H1 (cell line): Measurements from ENCODE around the gene PLBD2. TPM values are rescaled to one million over a fixed set of nuclear protein-coding genes. Genes with fewer than 3 reads are reported as not detected.

ENCODE experiments used
- CTCF ChIA-PET: fragments of 300-600 bp; sonication (Branson Sonifier 250); formaldehyde crosslinking; loops from one replicate; lab custom pipeline; 2021; ENCODE audit not compliant: partially characterized antibody; lab: Charles Lee
- POLR2A ChIA-PET: fragments of 300-600 bp; sonication (Branson Sonifier 250); formaldehyde crosslinking; loops from one replicate; lab custom pipeline; 2021; ENCODE audit warnings: inconsistent platforms; ENCODE audit not compliant: partially characterized antibody; lab: Charles Lee
- DNase-seq, 2 experiments: peaks; one replicate each; pipeline versions ENCODE4 v3.0.0 to v3.0.0-alpha.2; 2010 to 2022; ENCODE audit warnings: low spot score in 2 of 2, low read depth in 1 of 2, mixed read lengths in 1 of 2
- FAIRE-seq: peaks from 2 replicates; lab custom pipeline; 2011; peaks lifted over from hg19 to GRCh38; lab: Jason Lieb, UNC
- H2AFZ ChIP-seq: 2 replicates; pipeline ENCODE4 v1.8.1; 2012; ENCODE audit warnings: low read length, inconsistent platforms
- H2AK5ac ChIP-seq: 2 replicates; pipeline ENCODE4 v1.6.1; 2013; ENCODE audit warnings: low read depth, low read length
- H2BK120ac ChIP-seq: replicated peaks from 2 replicates; pipeline ENCODE3; 2013; ENCODE audit warnings: low read depth, low read length, inconsistent platforms
- H2BK12ac ChIP-seq: 2 replicates; pipeline ENCODE4 v1.6.1; 2013; ENCODE audit warnings: low read depth, low read length
- H2BK15ac ChIP-seq: 2 replicates; pipeline ENCODE4 v1.6.1; 2013; ENCODE audit warnings: low read length
- H2BK20ac ChIP-seq: 2 replicates; pipeline ENCODE4 v1.6.1; 2013; ENCODE audit warnings: low read length
- H2BK5ac ChIP-seq: 2 replicates; pipeline ENCODE4 v1.6.1; 2013; ENCODE audit warnings: low read depth, low read length
- H3K14ac ChIP-seq: 2 replicates; pipeline ENCODE4 v1.6.1; 2013; ENCODE audit warnings: inconsistent platforms; ENCODE audit not compliant: insufficient read length
- H3K18ac ChIP-seq: 2 replicates; pipeline ENCODE4 v1.6.1; 2013; ENCODE audit warnings: low read length; ENCODE audit errors: extremely low read depth
- H3K23ac ChIP-seq: 2 replicates; pipeline ENCODE4 v1.6.1; 2013; ENCODE audit warnings: inconsistent platforms; ENCODE audit not compliant: insufficient read length
- H3K23me2 ChIP-seq: 2 replicates; pipeline ENCODE4 v1.6.1; 2013; ENCODE audit warnings: low read depth, low read length
- H3K27ac ChIP-seq: 2 replicates; pipeline ENCODE4 v1.6.1; 2011; ENCODE audit warnings: low read depth, low read length, inconsistent platforms
- H3K27me3 ChIP-seq, 4 experiments: replicated peaks in 1 of 4; 1 replicate in 1 of 4; 2 replicates in 3 of 4; pipeline versions ENCODE4 v1.6.1 to v1.8.1; 2011 to 2013; ENCODE audit warnings: low read length in 3 of 4, mild to moderate bottlenecking in 3 of 4, inconsistent platforms in 2 of 4, mixed read lengths in 2 of 4, moderate library complexity in 1 of 4; ENCODE audit not compliant: control insufficient read depth in 3 of 4, insufficient read depth in 3 of 4; ENCODE audit errors: extremely low read depth in 1 of 4
- H3K36me3 ChIP-seq, 4 experiments: 2 replicates each; pipeline versions ENCODE4 v1.6.1 to v1.8.1; 2011 to 2013; ENCODE audit warnings: mild to moderate bottlenecking in 4 of 4, low read length in 3 of 4, moderate library complexity in 2 of 4, control low read depth in 1 of 4, inconsistent platforms in 1 of 4; ENCODE audit not compliant: insufficient read depth in 4 of 4, control insufficient read depth in 2 of 4
- H3K4ac ChIP-seq: replicated peaks from 2 replicates; pipeline ENCODE3; 2013; ENCODE audit warnings: low read length, low read depth, mixed read lengths, inconsistent platforms; ENCODE audit not compliant: insufficient read length
- H3K4me1 ChIP-seq, 4 experiments: replicated peaks in 1 of 4; 1 replicate in 1 of 4; 2 replicates in 3 of 4; pipeline versions ENCODE4 v1.6.1 to v1.8.1; 2011 to 2013; ENCODE audit warnings: low read length in 3 of 4, inconsistent platforms in 2 of 4, mixed read lengths in 1 of 4; ENCODE audit not compliant: insufficient read depth in 4 of 4, control insufficient read depth in 3 of 4
- H3K4me2 ChIP-seq, 2 experiments: 2 replicates each; pipeline versions ENCODE4 v1.6.1 to v1.8.1; 2011 to 2013; ENCODE audit warnings: low read depth in 2 of 2, low read length in 2 of 2, control low read depth in 1 of 2, inconsistent platforms in 1 of 2, mild to moderate bottlenecking in 1 of 2; ENCODE audit not compliant: insufficient read depth in 1 of 2
- H3K4me3 ChIP-seq, 4 experiments: fragments of 200-600, 300-600 bp in 1 of 4; sonication (generic), shearing (Covaris generic), sonication (Bioruptor Twin) in 1 of 4; 2 replicates each; pipeline versions ENCODE4 v1.5.1 to v1.8.1; 2011 to 2016; ENCODE audit warnings: low read length in 4 of 4, low read depth in 3 of 4, control low read depth in 2 of 4, inconsistent platforms in 2 of 4, mild to moderate bottlenecking in 2 of 4, mixed read lengths in 1 of 4, moderate library complexity in 1 of 4; ENCODE audit not compliant: insufficient read depth in 2 of 4; ENCODE audit errors: extremely low read depth in 1 of 4
- H3K56ac ChIP-seq: replicated peaks from 2 replicates; pipeline ENCODE3; 2013; ENCODE audit warnings: low read depth, mild to moderate bottlenecking, mixed read lengths, low read length, inconsistent platforms; ENCODE audit not compliant: insufficient read length
- H3K79me1 ChIP-seq: 2 replicates; pipeline ENCODE4 v1.6.1; 2013; ENCODE audit warnings: low read depth, low read length, control low read depth
- H3K79me2 ChIP-seq, 2 experiments: 2 replicates each; pipeline versions ENCODE4 v1.6.1 to v1.8.1; 2012 to 2013; ENCODE audit warnings: low read length in 2 of 2, mild to moderate bottlenecking in 2 of 2, inconsistent platforms in 1 of 2; ENCODE audit not compliant: insufficient read depth in 2 of 2, control insufficient read depth in 1 of 2
- H3K9ac ChIP-seq, 4 experiments: replicated peaks in 1 of 4; 1 replicate in 1 of 4; 2 replicates in 3 of 4; pipeline versions ENCODE4 v1.6.1 to v1.8.1; 2011 to 2013; ENCODE audit warnings: low read depth in 3 of 4, low read length in 3 of 4, control low read depth in 2 of 4, mild to moderate bottlenecking in 2 of 4, moderate library complexity in 2 of 4, inconsistent platforms in 1 of 4; ENCODE audit errors: extremely low read depth in 1 of 4
- H3K9me3 ChIP-seq, 2 experiments: 2 replicates each; pipeline versions ENCODE4 v1.6.1 to v1.8.1; 2012 to 2013; ENCODE audit warnings: mild to moderate bottlenecking in 2 of 2, moderate library complexity in 2 of 2, control low read depth in 1 of 2, inconsistent platforms in 1 of 2, low read depth in 1 of 2, low read length in 1 of 2, mixed read lengths in 1 of 2; ENCODE audit not compliant: insufficient read depth in 2 of 2
- H4K20me1 ChIP-seq, 2 experiments: replicated peaks in 1 of 2; 2 replicates each; pipeline versions ENCODE3 to v1.8.1; 2011 to 2013; ENCODE audit warnings: inconsistent platforms in 2 of 2, low read length in 2 of 2, mild to moderate bottlenecking in 1 of 2; ENCODE audit not compliant: insufficient read depth in 2 of 2, control insufficient read depth in 1 of 2
- H4K5ac ChIP-seq: 2 replicates; pipeline ENCODE4 v1.6.1; 2013; ENCODE audit warnings: low read length, low read depth, mixed read lengths, inconsistent platforms; ENCODE audit not compliant: insufficient read length
- H4K8ac ChIP-seq: 2 replicates; pipeline ENCODE4 v1.8.0; 2013; ENCODE audit warnings: mild to moderate bottlenecking, moderate library complexity, low read length, inconsistent platforms; ENCODE audit not compliant: insufficient read depth; ENCODE audit errors: extremely low read depth
- H4K91ac ChIP-seq: replicated peaks from 2 replicates; pipeline ENCODE3; 2013; ENCODE audit warnings: low read length, mixed read lengths, inconsistent platforms; ENCODE audit not compliant: insufficient read length
- CTCF ChIP-seq, 3 experiments: IDR thresholded peaks; 1 replicate in 2 of 3; 2 replicates in 1 of 3; pipeline versions ENCODE4 v1.5.1 to v1.6.1; 2011; ENCODE audit warnings: low read length in 3 of 3, mild to moderate bottlenecking in 3 of 3, inconsistent platforms in 2 of 3, low read depth in 1 of 3, moderate library complexity in 1 of 3; ENCODE audit not compliant: insufficient read depth in 1 of 3; ENCODE audit errors: control extremely low read depth in 1 of 3
- GABPA ChIP-seq: IDR thresholded peaks from 2 replicates; pipeline ENCODE4 v1.6.1; 2011; ENCODE audit warnings: mild to moderate bottlenecking, low read length, moderate library complexity, borderline replicate concordance; ENCODE audit not compliant: insufficient read depth
- MAFK ChIP-seq: IDR thresholded peaks from 2 replicates; pipeline ENCODE4 v1.6.1; 2012; ENCODE audit warnings: low read depth, mild to moderate bottlenecking, improper control_type of control experiment, low read length
- PHF8 ChIP-seq: fragments of 200-600 bp; sonication (generic); conservative IDR thresholded peaks from 2 replicates; pipeline ENCODE4 v1.7.1; 2012; ENCODE audit warnings: low read depth, mild to moderate bottlenecking, inconsistent platforms, low read length, moderate library complexity
- RBBP5 ChIP-seq: IDR thresholded peaks from 2 replicates; pipeline ENCODE4 v1.7.1; 2012; ENCODE audit warnings: low read depth, mild to moderate bottlenecking, inconsistent platforms, low read length, moderate library complexity, borderline replicate concordance
- SP1 ChIP-seq: IDR thresholded peaks from 2 replicates; pipeline ENCODE4 v1.6.1; 2011; ENCODE audit warnings: low read depth, low read length
- TCF12 ChIP-seq: IDR thresholded peaks from 2 replicates; pipeline ENCODE4 v1.6.1; 2011; ENCODE audit warnings: low read depth, mild to moderate bottlenecking, low read length
- USF2 ChIP-seq: IDR thresholded peaks from 2 replicates; pipeline ENCODE4 v1.6.1; 2011; ENCODE audit warnings: low read length, improper control_type of control experiment
- YY1 ChIP-seq: IDR thresholded peaks from 2 replicates; pipeline ENCODE4 v1.6.1; 2011; ENCODE audit warnings: low read depth, mild to moderate bottlenecking, low read length
- WGBS, 2 experiments: shearing (Covaris generic) in 1 of 2; methylation state at CpG; one replicate each; pipeline versions ENCODE4 v1.1.6 to v1.1.7; 2013 to 2015; ENCODE audit warnings: low lambda C conversion rate in 2 of 2, mixed read lengths in 2 of 2, inconsistent platforms in 1 of 2, low coverage in 1 of 2, missing lambda C conversion rate in 1 of 2; ENCODE audit not compliant: insufficient replicate concordance in 2 of 2, insufficient coverage in 1 of 2, insufficient read length in 1 of 2; ENCODE audit errors: extremely low coverage in 1 of 2, missing lambda C conversion rate in 1 of 2; 5-methylcytosine and 5-hydroxymethylcytosine counted together
- polyA plus RNA-seq, 7 experiments: library from polyadenylated mRNA; depleted of rRNA in 3 of 7; stranded (reverse) in 5 of 7; unstranded in 2 of 7; fragments of >200 nt in 5 of 7; fragments of 200-250 nt in 2 of 7; gene quantifications; 1 replicate in 5 of 7; 2 replicates in 1 of 7; 4 replicates in 1 of 7; pipeline versions ENCODE4 v1.2.1 to v1.2.3, GENCODE V29; 2011 to 2013; ENCODE audit warnings: missing spikeins in 2 of 7, mixed read lengths in 2 of 7
- total RNA-seq: library from RNA; stranded (reverse); fragmentation: NEBNext Ultra II Directional; extraction: Animal tissue kit (Norgen Biotek cat#: 25700); gene quantifications from 2 replicates; pipeline ENCODE4 v1.2.1, GENCODE V29; 2021

The PLBD2 gene
- total and polyA plus RNA-seq, 2 of the 8 experiments (the other 6 are each of a cell fraction or from before 2014, with no cell fraction given), result 16.8 to 33.5 TPM

GRCh38 chr12:113385282-113385882, 27.0 kb downstream of the PLBD2 start:
- Histone ChIP-seq H3K27ac (no peak overlapping the region), H3K9me3 (no peaks in the 10 kb centered on the region), H2BK12ac (no peak overlapping the region), H4K8ac (no peak overlapping the region), H3K27me3 (no peaks in the 10 kb centered on the region), H3K79me2 (no peaks in the 10 kb centered on the region), H3K18ac (no peak overlapping the region), H3K56ac (no peak overlapping the region), H3K23ac (no peak overlapping the region), H2BK15ac (no peak overlapping the region), H4K20me1 (peaks cover 0 to 5% of the 10 kb centered on the region in 2 experiments), H3K79me1 (no peaks in the 10 kb centered on the region), H4K5ac (no peak overlapping the region), H2BK120ac (no peak overlapping the region), H3K23me2 (peaks cover 8% of the 10 kb centered on the region; the same call in 1 of the 2 replicates), H3K36me3 (peaks cover 0 to 8% (median 4%) of the 10 kb centered on the region in 4 experiments; a peak in 6 of 8 replicates), H3K9ac (no peak overlapping the region), H3K14ac (no peak overlapping the region), H2AFZ (no peak overlapping the region), H2BK5ac (no peak overlapping the region), H3K4me3 (no peak overlapping the region), H3K4me2 (no peak overlapping the region), H2BK20ac (no peak overlapping the region), H3K4me1 (no peaks in the 10 kb centered on the region), H4K91ac (no peak overlapping the region), H3K4ac (no peak overlapping the region), H2AK5ac (no peak overlapping the region)
- CTCF ChIA-PET, result interaction anchor here (0.6 kb wide), 1 partner anchor 59 kb away, joined by 4 read pairs; no protein-coding TSS in a partner anchor
- POLR2A ChIA-PET, result interaction anchor here (1.0 kb wide), 1 partner anchor 12 kb away, joined by 3 read pairs; no protein-coding TSS in a partner anchor
- DNase-seq, result no peak
- FAIRE-seq, result no peak
- WGBS, 2 experiments, result 97% methylated on average over 6 of the region's 6 CpGs; no CpG with 5 or more reads in 1 of the 2 experiments
- TF ChIP-seq USF2 (no peak), GABPA (no peak), TCF12 (no peak), CTCF (IDR thresholded peaks at IDR 0.05; ENCODE audit: control extremely low read depth in 1 of 3, insufficient read depth in 1 of 3, low read depth in 1 of 3, low read length in 3 of 3) (no peak), PHF8 (no peak), MAFK (no peak), SP1 (no peak), YY1 (no peak), RBBP5 (no peak)
